NCI-H2081 treated with DMSO at 0.1 percent for 48 hours (cell line): Measurements from ENCODE around the gene WIZ.

Source experiments
- DNase-seq: peaks from one replicate; lab custom pipeline; 2025; lab: John Stamatoyannopoulos, UW

WIZ gene

GRCh38 chr19:15464394-15465385, 14.9 kb upstream of the WIZ start, which contains the start of gene RASAL3:
RASAL3 (minus strand) TSS chr19:15464544; CDS start chr19:15464358, 186 bp downstream.
- DNase-seq, result no peak

DNA sequence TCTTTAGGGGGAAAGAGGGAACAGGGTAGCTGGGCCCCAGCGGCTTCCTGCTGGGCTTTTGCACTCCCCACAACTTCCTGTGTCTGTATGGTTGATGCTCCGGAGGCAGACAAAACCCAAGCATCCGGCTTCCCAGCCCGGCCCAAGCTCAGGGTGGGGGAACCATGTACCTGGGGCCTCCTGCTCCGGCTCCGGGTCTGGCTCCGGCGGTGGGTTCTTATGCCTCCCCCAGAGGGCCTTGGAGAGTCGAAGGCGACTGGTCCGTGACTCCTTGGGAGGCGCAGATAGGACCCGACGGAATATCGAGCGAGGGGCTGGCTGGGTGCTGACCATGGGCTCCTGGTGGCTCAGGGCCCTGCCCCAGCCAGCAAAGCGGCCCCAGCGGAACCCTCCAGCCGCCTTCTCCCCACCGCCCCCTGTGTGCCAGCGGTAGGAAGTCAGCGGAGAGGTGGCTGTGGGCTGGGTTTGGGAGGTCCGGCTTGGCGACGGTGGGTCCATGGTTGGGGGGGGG, 14.2 kb upstream of the WIZ start:
- no peak for DNase-seq

- no peak for DNase-seq
These were observed 11.9 kb upstream of the WIZ start for GRCh38 chr19:15461694-15462093.

GRCh38 chr19:15457701-15458484, 8.1 kb upstream of the WIZ start:
- no peak for DNase-seq

DNA sequence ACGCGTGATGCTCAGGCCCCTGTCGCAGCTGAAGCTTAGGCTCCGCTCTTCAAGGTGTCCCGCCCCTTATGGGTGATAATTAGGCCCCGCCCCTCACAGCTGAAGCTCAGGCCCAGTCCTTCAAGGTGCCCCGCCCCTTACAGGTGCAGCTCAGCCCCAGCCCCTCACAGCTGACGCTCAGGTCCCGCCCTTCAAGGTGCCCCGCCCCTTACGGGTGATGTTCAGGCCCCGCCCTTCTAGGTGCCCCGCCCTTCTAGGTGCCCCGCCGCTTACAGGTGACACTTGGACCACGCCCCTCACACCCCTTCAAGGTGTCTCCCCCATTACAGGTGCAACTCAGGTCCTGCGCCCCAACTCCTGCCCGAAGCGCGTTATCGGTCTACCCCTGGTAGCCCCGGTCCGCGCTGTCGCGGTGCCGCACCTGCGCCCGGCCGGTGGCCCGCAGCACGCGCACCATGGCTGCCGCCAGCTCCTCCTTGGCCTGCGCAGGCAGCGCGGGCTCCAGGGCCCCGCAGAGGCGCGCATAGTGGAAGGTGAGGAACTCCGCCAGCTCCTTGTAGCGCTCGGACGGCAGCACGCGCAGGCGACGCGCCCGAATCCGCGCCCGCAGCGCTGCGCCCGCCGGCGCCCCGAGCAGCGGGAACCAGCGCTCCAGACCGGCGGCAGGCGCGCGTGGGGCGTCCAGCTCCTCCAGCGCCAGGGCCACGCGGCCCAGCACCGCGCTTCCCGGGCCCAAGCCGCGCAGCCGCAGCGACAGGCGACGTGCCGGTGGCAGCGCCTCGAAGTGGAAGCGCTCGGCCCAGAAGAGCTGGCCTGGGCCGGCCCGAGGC, 7.3 kb upstream of the WIZ start:
- DNase-seq, result no peak

DNA sequence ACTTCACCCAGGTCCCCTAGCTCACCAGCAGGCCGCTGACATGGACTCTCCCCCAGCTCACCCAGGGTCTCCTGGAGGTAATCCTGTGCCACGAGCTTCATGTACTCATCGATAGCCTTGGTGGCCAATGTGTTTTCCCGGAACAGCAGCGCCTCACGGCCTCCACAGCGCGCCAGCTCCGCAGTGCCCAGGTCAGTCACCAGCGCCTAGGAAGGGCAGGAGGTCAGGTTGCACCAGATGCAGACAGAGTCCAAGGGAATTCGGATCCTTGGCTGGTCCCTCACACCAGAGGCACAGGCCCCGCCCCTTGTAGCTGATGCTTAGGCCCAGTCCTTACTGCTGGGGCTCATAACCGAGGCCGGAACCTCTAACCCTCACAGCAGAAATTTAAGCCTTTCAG, 6.7 kb upstream of the WIZ start:
- DNase-seq, result no peak

GRCh38 chr19:15455996-15456395, 6.2 kb upstream of the WIZ start:
- no peak for DNase-seq

GRCh38 chr19:15453906-15454860, 4.4 kb upstream of the WIZ start:
- no peak for DNase-seq

GRCh38 chr19:15453091-15453578, 3.4 kb upstream of the WIZ start:
- DNase-seq, result no peak

GRCh38 chr19:15452111-15453047, 2.6 kb upstream of the WIZ start:
- no peak for DNase-seq

DNA sequence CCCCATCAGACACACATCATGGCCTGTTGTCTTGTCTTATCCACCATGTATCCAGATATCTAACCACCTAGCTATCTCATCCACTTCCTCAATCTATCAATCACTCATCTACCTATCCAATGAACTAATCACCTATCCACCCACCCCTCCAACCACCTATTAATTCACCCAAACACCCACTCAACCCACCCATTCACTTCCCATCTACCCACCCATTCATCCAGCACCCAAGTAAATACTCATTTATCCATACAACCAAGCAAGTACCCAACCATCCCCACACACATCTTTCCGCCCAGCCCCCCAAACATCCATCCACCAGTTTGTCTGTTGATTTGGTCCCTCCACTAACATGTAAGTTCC, 753 bp upstream of the WIZ start:
- no peak for DNase-seq

GRCh38 chr19:15448778-15449619, 757 bp downstream of the WIZ start:
- no peak for DNase-seq

GRCh38 chr19:15448044-15448777, 1.5 kb downstream of the WIZ start:
- no peak for DNase-seq

- DNase-seq, result no peak
These were observed 2.7 kb downstream of the WIZ start for GRCh38 chr19:15447057-15447456.

DNA sequence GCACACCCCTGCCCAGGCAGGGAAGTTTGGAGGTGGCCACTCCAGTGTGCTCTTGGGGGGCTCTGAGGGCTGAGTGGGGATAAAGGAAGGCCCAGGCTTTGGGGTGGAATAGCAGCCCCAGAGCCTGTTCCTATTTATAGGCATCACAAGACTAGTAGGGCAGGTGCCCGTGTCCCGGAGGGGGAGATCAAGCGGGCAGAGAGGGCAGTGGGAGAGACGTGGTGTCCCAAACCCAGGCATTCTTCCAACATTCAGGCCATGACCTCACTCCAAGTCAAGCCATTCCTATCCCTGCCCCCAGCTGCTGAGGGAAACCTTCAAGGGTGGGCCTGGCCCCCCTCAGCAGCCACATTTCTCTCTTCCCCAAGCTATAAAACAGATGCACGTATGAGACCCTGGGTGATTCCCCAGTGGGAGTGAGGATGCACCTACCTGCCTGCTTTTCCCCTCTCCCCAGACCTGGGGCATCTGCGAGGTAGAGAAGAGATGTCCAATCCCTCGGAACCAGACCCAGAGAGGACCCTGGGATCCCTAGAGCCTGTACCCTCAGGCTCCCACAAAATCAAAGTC, 3.9 kb downstream of the WIZ start:
- no peak for DNase-seq

GRCh38 chr19:15445227-15445605, 4.5 kb downstream of the WIZ start:
- no peak for DNase-seq

DNA sequence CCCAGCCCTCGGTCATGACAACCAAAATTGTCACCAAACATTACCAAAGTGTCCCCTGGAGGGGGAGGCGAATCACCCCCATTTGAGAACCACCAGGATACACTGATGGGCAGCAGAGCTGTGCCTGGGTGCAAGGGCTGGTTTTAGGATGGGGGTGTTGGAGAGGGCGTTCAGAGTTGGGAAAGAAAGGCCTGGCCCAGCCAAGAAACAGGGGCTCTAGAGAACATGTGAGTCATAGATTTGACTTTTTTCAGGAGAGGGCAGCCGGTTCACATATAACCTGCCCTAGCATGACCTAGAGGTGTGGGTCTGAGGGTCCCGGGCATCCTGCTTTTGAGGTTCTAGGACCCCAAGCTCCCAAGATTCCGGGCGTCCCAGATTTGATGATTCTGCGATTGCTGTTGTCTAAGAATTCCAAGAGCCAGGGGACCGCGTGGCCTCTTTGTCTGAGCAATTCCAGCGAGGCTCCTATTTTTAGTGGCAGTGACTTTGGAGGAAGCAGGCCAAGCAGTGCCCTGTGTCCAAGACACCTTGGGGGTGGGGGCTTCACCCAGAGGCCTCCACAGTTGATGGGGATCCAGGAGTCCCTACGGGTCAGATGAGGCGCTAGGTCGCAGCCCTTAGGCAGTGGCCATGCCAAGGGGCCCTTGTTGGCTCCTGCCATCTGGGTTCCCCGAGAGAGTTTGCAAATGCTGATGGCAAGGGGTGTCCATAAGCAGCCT, 5.1 kb downstream of the WIZ start:
- no peak for DNase-seq
